Spinal cord (tissue), 10 donors: Measurements from ENCODE around the gene AHNAK. TPM values are rescaled to one million over a fixed set of nuclear protein-coding genes. Genes with fewer than 3 reads are reported as not detected.

Experiments
- DNase-seq, 6 donors: peaks; one replicate each; pipeline versions ENCODE4 v3.0.0 to v3.0.0-alpha.2; 2013 to 2015; ENCODE audit warnings: low spot score in 6 of 6, low read depth in 4 of 6
- H3K27ac ChIP-seq: one replicate; pipeline ENCODE4 v1.5.1; 2013; ENCODE audit warnings: low read depth, low read length, control low read depth
- H3K27me3 ChIP-seq: one replicate; pipeline ENCODE4 v1.6.1; 2013; ENCODE audit warnings: low read length; ENCODE audit not compliant: control insufficient read depth, insufficient read depth
- H3K36me3 ChIP-seq: one replicate; pipeline ENCODE4 v1.6.1; 2013; ENCODE audit warnings: low read length; ENCODE audit not compliant: control insufficient read depth, insufficient read depth
- H3K4me1 ChIP-seq: one replicate; pipeline ENCODE4 v1.6.1; 2013; ENCODE audit warnings: low read length; ENCODE audit not compliant: control insufficient read depth, insufficient read depth
- H3K4me3 ChIP-seq: one replicate; pipeline ENCODE4 v1.5.1; 2013; ENCODE audit warnings: low read depth, low read length, control low read depth
- H3K9me3 ChIP-seq: one replicate; pipeline ENCODE4 v1.6.1; 2013; ENCODE audit warnings: low read length; ENCODE audit not compliant: control insufficient read depth, insufficient read depth
- WGBS: methylation state at CpG from one replicate; pipeline ENCODE4 v1.1.5; 2013; ENCODE audit warnings: missing lambda C conversion rate; ENCODE audit not compliant: insufficient coverage; 5-methylcytosine and 5-hydroxymethylcytosine counted together
- long read RNA-seq, 4 donors: transcript quantifications; one replicate each; lab custom pipeline, GENCODE V29; 2026
- polyA plus RNA-seq, 2 donors: library from polyadenylated mRNA; unstranded; fragments of 120-200 nt; gene quantifications; one replicate each; pipeline ENCODE4 v1.2.1, GENCODE V29; 2013; ENCODE audit not compliant: insufficient read length in 2 of 2
- total RNA-seq, 2 donors: library from RNA; depleted of rRNA in 1 of 2; stranded (reverse); fragments of 120-200 nt in 1 of 2; fragments of >200 nt in 1 of 2; gene quantifications; one replicate each; pipeline versions ENCODE4 v1.2.3 to v1.2.4, GENCODE V29; 2013 to 2014
- donor health status: healthy.

The AHNAK gene, protein sequence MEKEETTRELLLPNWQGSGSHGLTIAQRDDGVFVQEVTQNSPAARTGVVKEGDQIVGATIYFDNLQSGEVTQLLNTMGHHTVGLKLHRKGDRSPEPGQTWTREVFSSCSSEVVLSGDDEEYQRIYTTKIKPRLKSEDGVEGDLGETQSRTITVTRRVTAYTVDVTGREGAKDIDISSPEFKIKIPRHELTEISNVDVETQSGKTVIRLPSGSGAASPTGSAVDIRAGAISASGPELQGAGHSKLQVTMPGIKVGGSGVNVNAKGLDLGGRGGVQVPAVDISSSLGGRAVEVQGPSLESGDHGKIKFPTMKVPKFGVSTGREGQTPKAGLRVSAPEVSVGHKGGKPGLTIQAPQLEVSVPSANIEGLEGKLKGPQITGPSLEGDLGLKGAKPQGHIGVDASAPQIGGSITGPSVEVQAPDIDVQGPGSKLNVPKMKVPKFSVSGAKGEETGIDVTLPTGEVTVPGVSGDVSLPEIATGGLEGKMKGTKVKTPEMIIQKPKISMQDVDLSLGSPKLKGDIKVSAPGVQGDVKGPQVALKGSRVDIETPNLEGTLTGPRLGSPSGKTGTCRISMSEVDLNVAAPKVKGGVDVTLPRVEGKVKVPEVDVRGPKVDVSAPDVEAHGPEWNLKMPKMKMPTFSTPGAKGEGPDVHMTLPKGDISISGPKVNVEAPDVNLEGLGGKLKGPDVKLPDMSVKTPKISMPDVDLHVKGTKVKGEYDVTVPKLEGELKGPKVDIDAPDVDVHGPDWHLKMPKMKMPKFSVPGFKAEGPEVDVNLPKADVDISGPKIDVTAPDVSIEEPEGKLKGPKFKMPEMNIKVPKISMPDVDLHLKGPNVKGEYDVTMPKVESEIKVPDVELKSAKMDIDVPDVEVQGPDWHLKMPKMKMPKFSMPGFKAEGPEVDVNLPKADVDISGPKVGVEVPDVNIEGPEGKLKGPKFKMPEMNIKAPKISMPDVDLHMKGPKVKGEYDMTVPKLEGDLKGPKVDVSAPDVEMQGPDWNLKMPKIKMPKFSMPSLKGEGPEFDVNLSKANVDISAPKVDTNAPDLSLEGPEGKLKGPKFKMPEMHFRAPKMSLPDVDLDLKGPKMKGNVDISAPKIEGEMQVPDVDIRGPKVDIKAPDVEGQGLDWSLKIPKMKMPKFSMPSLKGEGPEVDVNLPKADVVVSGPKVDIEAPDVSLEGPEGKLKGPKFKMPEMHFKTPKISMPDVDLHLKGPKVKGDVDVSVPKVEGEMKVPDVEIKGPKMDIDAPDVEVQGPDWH (N-terminal part only)
- total RNA-seq (100 to 1,000 TPM; 247 to 463 TPM), polyA plus RNA-seq (10 to 100 TPM; 60.2 to 84.0 TPM)
- long read RNA-seq, donor 1, full-length matches to known transcripts, result 10 of 10 reads
- long read RNA-seq, donor 1, partial matches to known transcripts, result 0 of 10 reads
- long read RNA-seq, donor 1, other reads (novel, unspliced or antisense), result 0 of 10 reads
- long read RNA-seq, donor 2, full-length matches to known transcripts, result 4 of 4 reads
- long read RNA-seq, donor 2, partial matches to known transcripts, result 0 of 4 reads
- long read RNA-seq, donor 2, other reads (novel, unspliced or antisense), result 0 of 4 reads
- long read RNA-seq, donor 3, full-length matches to known transcripts, result 9 of 9 reads
- long read RNA-seq, donor 3, partial matches to known transcripts, result 0 of 9 reads
- long read RNA-seq, donor 3, other reads (novel, unspliced or antisense), result 0 of 9 reads
- long read RNA-seq, donor 4, full-length matches to known transcripts, result 13 of 21 reads
- long read RNA-seq, donor 4, partial matches to known transcripts, result 8 of 21 reads
- long read RNA-seq, donor 4, other reads (novel, unspliced or antisense), result 0 of 21 reads

DNA sequence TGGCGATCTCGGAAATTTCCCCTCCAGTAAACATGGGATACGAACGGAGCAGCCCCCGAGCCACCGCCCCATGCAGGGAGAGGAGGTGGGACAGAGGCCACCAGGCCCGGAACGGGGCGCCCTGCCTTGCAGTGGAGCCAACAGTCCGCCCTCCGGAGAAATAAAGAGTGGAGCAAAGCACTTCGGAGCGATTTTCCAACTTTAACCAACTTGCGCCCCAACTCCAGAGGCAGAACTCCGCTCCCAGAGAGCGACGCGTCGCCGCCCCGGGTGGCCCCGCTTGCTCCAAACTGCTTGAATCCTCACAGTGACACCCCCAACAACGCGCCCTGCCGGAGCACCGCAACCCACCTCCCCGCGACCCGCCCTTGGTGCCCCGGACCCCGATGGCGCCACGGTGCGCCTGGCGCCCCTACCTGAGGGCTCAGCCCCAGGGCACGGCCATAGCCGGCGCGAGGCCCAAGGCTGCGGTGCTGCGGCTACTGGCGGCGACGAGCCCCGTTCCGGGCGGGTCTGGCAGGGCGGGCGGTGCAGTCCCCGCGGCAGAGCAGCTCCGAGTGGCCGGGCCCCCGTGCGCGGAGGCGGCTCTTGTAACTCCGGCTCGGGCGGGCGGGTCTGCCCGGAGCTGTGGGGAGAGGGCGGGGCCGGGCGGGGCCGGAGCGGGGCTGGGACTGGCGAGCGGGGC lies at the start of gene AHNAK:
Gene AHNAK, minus strand, starts transcription at position 563 of the 685 bp plus-strand sequence. CDS start 10,708 bp downstream, outside the sequence.
- peak within 1 kb of the TSS; percentile 96 for H3K27ac ChIP-seq
- H3K36me3 ChIP-seq, result no peaks in the 10 kb centered on the region
- DNase-seq, result peak in 2 of 6 donors; percentile 45 to 77
- H3K27me3 ChIP-seq, result peaks cover 52% of the 10 kb centered on the region
- no peaks in the 10 kb centered on the region for H3K9me3 ChIP-seq
- WGBS, result under 1% methylated on average over 62 of the region's 69 CpGs
- peak within 1 kb of the TSS; percentile 73 for H3K4me3 ChIP-seq
- H3K4me1 ChIP-seq, result peaks cover 73% of the 10 kb centered on the region

DNA sequence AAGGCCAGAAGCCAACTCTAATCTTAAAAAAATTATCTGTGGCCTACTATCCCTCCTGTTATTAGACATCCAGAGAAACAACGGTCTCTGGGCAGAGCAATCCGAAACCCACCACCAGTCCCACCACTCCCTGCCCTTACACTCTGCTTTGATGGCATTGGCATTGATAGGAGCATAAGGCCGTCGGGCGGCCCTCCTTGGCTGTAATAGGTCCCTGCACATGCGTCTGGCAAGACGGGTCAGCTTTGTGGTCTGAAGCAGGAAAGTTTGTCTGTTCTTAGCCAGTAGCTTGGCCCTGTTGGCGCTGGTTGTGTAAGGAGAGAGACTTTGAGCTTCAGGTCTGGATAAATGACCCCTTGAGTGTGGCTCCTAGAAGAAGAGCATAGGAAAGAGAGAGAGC lies 48.5 kb upstream of the AHNAK start:
- H3K36me3 ChIP-seq, result peaks cover 60% of the 10 kb centered on the region
- no peaks in the 10 kb centered on the region for H3K27me3 ChIP-seq
- 90% methylated on average over 7 of the region's 8 CpGs for WGBS
- H3K9me3 ChIP-seq, result no peaks in the 10 kb centered on the region
- no peak for DNase-seq
- H3K27ac ChIP-seq, result no peak overlapping the region
- no peak overlapping the region for H3K4me3 ChIP-seq
- H3K4me1 ChIP-seq, result peaks cover 45% of the 10 kb centered on the region

DNA sequence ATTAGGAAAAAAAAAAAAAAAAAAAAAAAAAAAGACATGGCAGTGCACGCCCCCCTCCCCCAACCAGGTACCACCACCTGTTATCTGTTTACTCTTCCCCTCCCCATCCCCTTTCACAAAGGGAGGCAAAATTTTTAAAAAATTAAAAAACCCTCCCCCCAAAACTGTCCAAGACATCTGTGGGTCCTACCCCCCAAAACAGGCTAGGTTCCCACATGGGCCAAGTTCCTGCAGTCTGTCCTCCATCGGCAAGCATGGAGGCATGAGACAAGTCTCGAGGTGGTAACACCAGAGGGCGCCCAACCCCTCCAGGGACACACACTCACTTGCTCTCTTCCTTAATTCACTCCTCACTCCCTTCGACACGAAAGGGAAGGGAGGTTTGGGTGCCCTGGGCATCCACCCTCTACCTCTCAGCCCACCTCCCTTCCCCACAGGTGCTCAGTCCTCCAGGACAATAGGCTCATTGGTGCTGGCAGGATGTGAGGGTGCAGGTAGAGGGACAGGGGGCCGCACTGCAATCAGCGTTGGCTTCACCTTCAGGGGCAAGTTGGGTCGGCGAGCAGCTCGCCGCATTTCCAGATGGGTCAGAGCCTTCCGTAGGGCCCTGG lies 46.9 kb upstream of the AHNAK start:
- Histone ChIP-seq H3K9me3 (no peaks in the 10 kb centered on the region), H3K4me3 (no peak overlapping the region), H3K36me3 (peaks cover 58% of the 10 kb centered on the region), H3K27ac (peak overlapping the region; percentile 11), H3K4me1 (peaks cover 33% of the 10 kb centered on the region), H3K27me3 (no peaks in the 10 kb centered on the region)
- 71% methylated on average over 9 of the region's 13 CpGs for WGBS
- peak in 2 of 6 donors; percentile 64 to 83 for DNase-seq

DNA sequence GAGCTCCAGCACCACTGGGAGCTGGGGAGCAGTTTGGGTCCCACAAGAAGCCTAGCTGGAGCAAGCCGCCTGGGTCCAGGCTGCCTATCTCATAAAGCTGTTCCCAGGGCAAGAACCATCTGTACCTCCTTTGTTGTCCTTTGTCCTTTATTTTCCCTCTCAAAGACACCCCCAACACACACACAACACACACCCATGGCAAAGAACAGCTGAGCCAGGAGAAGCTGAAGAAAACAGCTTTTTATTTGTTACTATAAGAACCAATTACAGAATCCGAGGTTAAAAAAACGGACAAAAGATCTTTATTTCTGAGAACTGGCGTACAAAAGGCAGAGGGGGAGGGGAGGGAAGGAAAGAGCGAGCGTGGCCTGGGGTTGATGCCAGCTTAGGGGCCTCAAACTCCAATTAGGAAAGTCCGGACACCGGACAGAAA lies 46.4 kb upstream of the AHNAK start:
- 42% methylated on average over 5 of the region's 8 CpGs for WGBS
- peaks cover 33% of the 10 kb centered on the region for H3K4me1 ChIP-seq
- H3K27ac ChIP-seq, result peak overlapping the region; percentile 98
- no peaks in the 10 kb centered on the region for H3K9me3 ChIP-seq
- H3K27me3 ChIP-seq, result no peaks in the 10 kb centered on the region
- peaks cover 59% of the 10 kb centered on the region for H3K36me3 ChIP-seq
- H3K4me3 ChIP-seq, result no peak overlapping the region
- DNase-seq, result peak in 2 of 6 donors; percentile 4 to 60

DNA sequence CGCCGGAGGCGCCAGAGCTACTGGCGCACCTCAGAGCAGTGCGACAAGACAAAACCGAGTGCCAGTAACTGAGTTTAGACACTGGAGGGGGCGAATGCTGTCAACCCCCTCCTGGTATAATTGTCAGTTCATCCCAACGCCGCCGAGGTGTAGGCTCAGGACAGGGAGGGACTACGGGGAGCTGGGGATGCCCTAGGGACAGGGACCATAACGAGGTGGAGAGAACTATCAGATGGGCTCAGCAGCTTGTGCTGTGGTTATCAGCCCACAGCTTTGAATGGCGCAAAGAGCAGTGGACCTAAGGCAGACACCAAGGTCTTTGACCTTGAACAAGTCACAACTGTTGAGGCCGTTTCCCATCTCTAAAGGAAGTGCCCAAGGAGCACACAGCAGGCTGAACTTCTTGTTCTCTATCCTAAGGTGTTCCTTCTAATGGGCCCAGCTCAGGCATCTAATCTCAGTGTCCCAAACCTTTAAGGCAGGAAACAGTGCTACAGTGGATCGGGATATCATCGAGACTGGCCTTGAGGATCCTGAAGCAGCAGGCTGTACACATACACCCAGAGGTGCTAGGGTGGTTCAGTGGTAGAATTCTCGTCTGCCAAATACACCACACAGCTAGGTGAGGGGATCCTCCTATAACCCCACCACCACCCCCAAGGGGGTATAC lies 45.7 kb upstream of the AHNAK start:
- H3K9me3 ChIP-seq, result no peaks in the 10 kb centered on the region
- no peak for DNase-seq
- peaks cover 54% of the 10 kb centered on the region for H3K36me3 ChIP-seq
- WGBS, result 4% methylated on average over 14 of the region's 17 CpGs
- no peaks in the 10 kb centered on the region for H3K27me3 ChIP-seq
- peaks cover 33% of the 10 kb centered on the region for H3K4me1 ChIP-seq
- peak overlapping the region; percentile 97 for H3K4me3 ChIP-seq
- H3K27ac ChIP-seq, result peak overlapping the region; percentile 98

DNA sequence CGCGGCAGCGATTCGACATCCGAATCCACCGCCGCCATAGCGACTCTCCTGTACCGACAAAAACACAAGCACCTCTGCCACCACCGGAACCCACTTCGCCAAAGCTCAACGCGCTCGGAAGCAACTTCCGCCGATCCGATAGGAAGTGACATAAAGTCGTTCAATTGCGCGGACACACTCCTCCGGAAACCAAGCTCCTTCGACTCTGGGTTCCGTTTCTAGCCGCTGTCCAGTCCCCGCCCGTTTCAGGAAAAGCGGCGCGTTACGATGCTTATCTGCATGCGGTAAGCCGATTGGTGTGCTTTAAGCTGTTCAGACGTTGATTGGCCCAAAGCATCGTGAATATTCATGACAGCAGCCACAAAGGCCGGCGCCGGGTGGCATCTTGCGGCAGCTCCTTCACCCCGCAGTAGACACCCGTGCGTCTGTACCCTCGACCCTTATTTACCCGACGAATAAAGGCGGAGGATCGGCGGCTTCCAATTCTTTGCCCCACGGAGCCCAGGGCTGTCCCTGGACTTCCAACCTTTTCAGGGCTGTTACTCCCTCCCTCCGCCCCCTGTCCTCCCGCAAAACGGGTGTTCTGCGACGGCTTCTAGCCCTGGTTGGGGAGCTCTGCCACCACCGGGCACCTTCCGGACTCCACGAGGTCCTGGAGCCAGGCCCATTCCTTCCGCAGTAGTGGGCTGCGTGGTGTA lies 45.0 kb upstream of the AHNAK start, which contains the start of gene TUT1:
Gene TUT1, minus strand, starts transcription at position 76 of the 698 bp plus-strand sequence. Its CDS starts 38 bp downstream, at position 38.
- Histone ChIP-seq H3K36me3 (peaks cover 54% of the 10 kb centered on the region), H3K9me3 (no peaks in the 10 kb centered on the region), H3K4me3 (peak within 1 kb of the TSS; percentile 97), H3K4me1 (peaks cover 33% of the 10 kb centered on the region), H3K27ac (peak within 1 kb of the TSS; percentile 98), H3K27me3 (no peaks in the 10 kb centered on the region)
- peak; percentile 97 to 100 (median 99) for DNase-seq
- WGBS, result under 1% methylated on average over 58 of the region's 58 CpGs

DNA sequence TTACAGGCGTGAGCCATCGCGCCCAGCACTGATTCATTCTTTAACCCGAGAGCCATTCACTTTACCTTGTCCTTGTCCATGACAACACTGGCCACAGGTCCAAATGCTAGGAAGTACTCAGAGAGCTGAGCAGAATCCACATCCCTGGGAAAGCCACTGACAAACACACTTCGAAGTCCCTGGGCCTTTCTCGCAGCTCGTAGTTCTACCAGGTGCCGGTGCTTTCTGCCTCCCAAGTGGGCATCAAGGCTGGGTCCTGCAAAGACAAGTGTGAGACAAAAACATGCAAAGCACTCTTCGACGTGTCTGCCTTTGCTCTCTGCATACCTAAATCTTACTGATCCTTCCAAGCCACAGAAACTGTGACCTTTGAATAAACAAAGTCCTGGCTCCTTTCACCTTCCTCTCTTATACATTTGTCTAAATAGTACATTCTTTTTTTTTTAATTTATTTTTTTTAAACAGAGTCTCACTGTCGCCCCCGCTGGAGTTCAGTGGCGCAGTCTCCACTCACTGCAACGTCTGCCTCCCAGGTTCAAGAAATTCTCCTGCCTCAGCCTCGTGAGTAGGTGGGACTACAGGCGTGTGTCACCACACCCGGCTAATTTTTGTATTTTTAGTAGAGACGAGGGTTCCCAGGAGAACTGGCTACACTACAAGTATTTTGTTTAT lies 42.5 kb upstream of the AHNAK start:
- WGBS, result 82% methylated on average over 14 of the region's 18 CpGs
- no peak overlapping the region for H3K4me3 ChIP-seq
- DNase-seq, result peak in 1 of 6 donors; percentile 14

More for the DNA sequence above, 42.5 kb upstream of the AHNAK start:
- Histone ChIP-seq H3K9me3 (no peaks in the 10 kb centered on the region), H3K27me3 (no peaks in the 10 kb centered on the region), H3K27ac (no peak overlapping the region), H3K4me1 (peaks cover 32% of the 10 kb centered on the region), H3K36me3 (peaks cover 53% of the 10 kb centered on the region)
